Panc1 (cell line): ENCODE measurements around the gene DCAF5. TPM values are rescaled to one million over a fixed set of nuclear protein-coding genes. Genes with fewer than 3 reads are reported as not detected.

ENCODE experiments used
- ATAC-seq: fragments of 200-7000 bp; cut with Tn5 transposase; 2 replicates; pipeline ENCODE4 v1.9.1; 2020; ENCODE audit warnings: mild to moderate bottlenecking, moderate library complexity
- BruUV-seq: library from RNA; stranded (reverse); fragments of 400-500 nt; replicated peaks from 2 replicates; lab custom pipeline; 2021; lab: Mats Ljungman, UMichigan
- CTCF ChIA-PET: fragments of 300-600 bp; sonication (Branson Sonifier 250); formaldehyde crosslinking; loops from one replicate; lab custom pipeline; 2022; ENCODE audit warnings: antibody characterized with exemption; lab: Charles Lee
- POLR2A ChIA-PET: fragments of 300-600 bp; sonication (Branson Sonifier 250); formaldehyde crosslinking; loops from one replicate; lab custom pipeline; 2022; ENCODE audit warnings: antibody characterized with exemption; lab: Charles Lee
- DNase-seq: peaks from one replicate; pipeline ENCODE4 v3.0.0-alpha.2; 2010; ENCODE audit warnings: low read depth, low spot score
- H3K27ac ChIP-seq: 2 replicates; pipeline ENCODE4 v1.5.1; 2011; ENCODE audit warnings: mild to moderate bottlenecking, low read length, inconsistent platforms
- H3K27me3 ChIP-seq: fragments of 200-500 bp; sonication (Bioruptor generic); 2 replicates; pipeline ENCODE4 v1.6.0; 2014; ENCODE audit warnings: low read length, inconsistent platforms; ENCODE audit not compliant: control insufficient read depth, insufficient read depth
- H3K36me3 ChIP-seq: fragments of 200-500 bp; sonication (Bioruptor generic); 2 replicates; pipeline ENCODE4 v1.5.1; 2014; ENCODE audit warnings: inconsistent platforms, mild to moderate bottlenecking, low read length, moderate library complexity; ENCODE audit not compliant: control insufficient read depth, insufficient read depth
- H3K4me1 ChIP-seq: 2 replicates; pipeline ENCODE4 v1.5.1; 2011; ENCODE audit warnings: inconsistent platforms, mild to moderate bottlenecking, low read length, moderate library complexity; ENCODE audit not compliant: control insufficient read depth, insufficient read depth
- H3K4me3 ChIP-seq, 2 experiments: 2 replicates each; pipeline ENCODE4 v1.5.1; 2011 to 2012; ENCODE audit warnings: low read depth in 2 of 2, low read length in 2 of 2, mild to moderate bottlenecking in 2 of 2, inconsistent platforms in 1 of 2, moderate library complexity in 1 of 2
- H3K9me3 ChIP-seq: fragments of 200-500 bp; sonication (Bioruptor generic); 2 replicates; pipeline ENCODE4 v1.5.1; 2014; ENCODE audit warnings: low read depth, mild to moderate bottlenecking, inconsistent platforms, low read length, moderate library complexity; ENCODE audit not compliant: control insufficient read depth, insufficient read depth
- POLR2AphosphoS5 ChIP-seq: IDR thresholded peaks from 2 replicates; pipeline ENCODE4 v1.6.1; 2012; ENCODE audit warnings: mild to moderate bottlenecking, low read depth, low read length, moderate library complexity
- REST ChIP-seq, 2 experiments: IDR thresholded peaks; 2 replicates each; pipeline ENCODE4 v1.6.1; 2011 to 2012; ENCODE audit warnings: low read depth in 2 of 2, control low read depth in 1 of 2, low read length in 1 of 2, mild to moderate bottlenecking in 1 of 2, moderate library complexity in 1 of 2; ENCODE audit not compliant: insufficient read depth in 1 of 2
- SIN3A ChIP-seq: IDR thresholded peaks from 2 replicates; pipeline ENCODE4 v1.6.1; 2012; ENCODE audit warnings: low read depth, mild to moderate bottlenecking, low read length, moderate library complexity, borderline replicate concordance; ENCODE audit not compliant: insufficient read depth
- TCF7L2 ChIP-seq: IDR thresholded peaks from 2 replicates; pipeline ENCODE4 v1.6.1; 2011; ENCODE audit warnings: mild to moderate bottlenecking, low read depth, low read length, inconsistent platforms
- in situ Hi-C: cut with HindIII; loops from 2 replicates; pipeline ENCODE4 v1.10.0; 2016; ENCODE audit warnings: low sequenced_read_pairs, low pct_unique_long_range_greater_than_20kb
- intact Hi-C: fragments of 100-400 bp; cut with micrococcal nuclease; formaldehyde crosslinking; loops from one replicate; pipeline ENCODE4 v1.10.0; 2022; ENCODE audit not compliant: unreplicated experiment
- total RNA-seq: library from RNA; stranded (reverse); gene quantifications from one replicate; pipeline ENCODE4 v1.2.1, GENCODE V29; 2021; ENCODE audit not compliant: unreplicated experiment
- TF ChIP-seq, protein P1 (sequence below): fragments of 450-650 bp; IDR thresholded peaks from 2 replicates; pipeline ENCODE4 v1.5.1; 2017; ENCODE audit warnings: mild to moderate bottlenecking

DCAF5 gene
- total RNA-seq, 1 experiment from 2014 or later = 27.6 TPM

DNA sequence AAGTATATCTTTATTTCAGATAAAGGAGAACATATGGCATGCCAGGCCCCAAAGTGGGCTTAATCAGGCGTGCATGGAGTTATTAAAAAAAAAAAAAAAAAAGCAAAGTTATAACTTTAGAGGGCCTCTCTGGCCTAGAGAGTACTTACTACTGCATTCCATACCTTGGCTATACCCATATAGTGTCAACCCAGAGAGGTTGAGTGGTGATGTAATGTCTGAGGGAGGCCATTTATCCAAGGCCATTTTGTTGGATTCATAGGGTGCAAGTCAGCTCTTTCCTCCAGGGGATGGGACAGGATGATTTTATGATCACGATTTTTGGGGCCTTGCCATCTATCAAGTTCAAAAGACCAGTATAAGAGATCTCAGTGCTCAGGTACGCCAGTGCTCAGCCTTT, 66.4 kb downstream of the DCAF5 start:
- in situ Hi-C loops (no loop called here), intact Hi-C loops (no loop called here)
- Histone ChIP-seq H3K4me1 (no peaks in the 10 kb centered on the region), H3K36me3 (peaks cover 4% of the 10 kb centered on the region), H3K27ac (no peak overlapping the region), H3K9me3 (no peaks in the 10 kb centered on the region), H3K27me3 (no peaks in the 10 kb centered on the region), H3K4me3 (no peak overlapping the region)
- TF ChIP-seq REST (IDR thresholded peaks at IDR 0.05; ENCODE audit: insufficient read depth in 1 of 2, low read depth in 2 of 2, low read length in 1 of 2) = no peak
- no peak for TF ChIP-seq TCF7L2
- no peak for TF ChIP-seq SIN3A
- TF ChIP-seq POLR2AphosphoS5 = no peak
- TF ChIP-seq, protein P1, sequence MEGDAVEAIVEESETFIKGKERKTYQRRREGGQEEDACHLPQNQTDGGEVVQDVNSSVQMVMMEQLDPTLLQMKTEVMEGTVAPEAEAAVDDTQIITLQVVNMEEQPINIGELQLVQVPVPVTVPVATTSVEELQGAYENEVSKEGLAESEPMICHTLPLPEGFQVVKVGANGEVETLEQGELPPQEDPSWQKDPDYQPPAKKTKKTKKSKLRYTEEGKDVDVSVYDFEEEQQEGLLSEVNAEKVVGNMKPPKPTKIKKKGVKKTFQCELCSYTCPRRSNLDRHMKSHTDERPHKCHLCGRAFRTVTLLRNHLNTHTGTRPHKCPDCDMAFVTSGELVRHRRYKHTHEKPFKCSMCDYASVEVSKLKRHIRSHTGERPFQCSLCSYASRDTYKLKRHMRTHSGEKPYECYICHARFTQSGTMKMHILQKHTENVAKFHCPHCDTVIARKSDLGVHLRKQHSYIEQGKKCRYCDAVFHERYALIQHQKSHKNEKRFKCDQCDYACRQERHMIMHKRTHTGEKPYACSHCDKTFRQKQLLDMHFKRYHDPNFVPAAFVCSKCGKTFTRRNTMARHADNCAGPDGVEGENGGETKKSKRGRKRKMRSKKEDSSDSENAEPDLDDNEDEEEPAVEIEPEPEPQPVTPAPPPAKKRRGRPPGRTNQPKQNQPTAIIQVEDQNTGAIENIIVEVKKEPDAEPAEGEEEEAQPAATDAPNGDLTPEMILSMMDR = no peak
- BruUV-seq = no TSS peak
- ChIA-PET CTCF (no interaction called here), POLR2A (no interaction called here)
- ATAC-seq = no peak
- no peak for DNase-seq

GRCh38 chr14:69084023-69084422, 68.9 kb downstream of the DCAF5 start:
- ATAC-seq (no peak), DNase-seq (no peak)
- in situ Hi-C loops = no loop called here
- intact Hi-C loops = no loop called here
- ChIA-PET CTCF (no interaction called here), POLR2A (no interaction called here)
- H3K27me3 ChIP-seq = no peaks in the 10 kb centered on the region
- no TSS peak for BruUV-seq
- peaks cover 15% of the 10 kb centered on the region for H3K4me1 ChIP-seq
- no peaks in the 10 kb centered on the region for H3K9me3 ChIP-seq
- H3K27ac ChIP-seq = no peak overlapping the region
- no peak overlapping the region for H3K4me3 ChIP-seq
- peaks cover under 1% of the 10 kb centered on the region; the same call in 1 of the 2 replicates for H3K36me3 ChIP-seq
- TF ChIP-seq POLR2AphosphoS5 = no peak
- TF ChIP-seq, protein P1 = no peak
- no peak for TF ChIP-seq REST (IDR thresholded peaks at IDR 0.05; ENCODE audit: insufficient read depth in 1 of 2, low read depth in 2 of 2, low read length in 1 of 2)
- TF ChIP-seq SIN3A = no peak
- no peak for TF ChIP-seq TCF7L2
